Cardiac septum (tissue), 1 donor: Measurements from ENCODE around the gene EFCAB6. TPM values are rescaled to one million over a fixed set of nuclear protein-coding genes. Genes with fewer than 3 reads are reported as not detected.
A peak's percentile ranks its signal among the peaks of the same experiment; 100 is the strongest.

Source experiments
- DNase-seq: peaks from one replicate; pipeline ENCODE4 v3.0.0-alpha.2; 2020; ENCODE audit warnings: low spot score
- intact Hi-C: fragments of 100-400 bp; cut with DNase I; formaldehyde crosslinking; loops from one replicate; pipeline ENCODE4 v1.14.0; 2022
- total RNA-seq: library from RNA; stranded (reverse); fragmentation: NEBNext Ultra II Directional; extraction: Animal tissue kit (Norgen Biotek cat#: 25700); gene quantifications from one replicate; pipeline ENCODE4 v1.2.1, GENCODE V29; 2021
- donor health status: DM: no; HTN: no; CAD: no.

The EFCAB6 gene
- total RNA-seq, 1 donor from 2014 or later, result 1.3 TPM

- intact Hi-C loops, result loop anchor here (10.0 kb wide), 1 partner anchor 437 kb away; no protein-coding TSS in a partner anchor
- peak; percentile 38 for DNase-seq
Observed at GRCh38 chr22:43821606-43822425, 9.7 kb upstream of the EFCAB6 start.

- intact Hi-C loops, result loop anchor here (10.0 kb wide), 1 partner anchor 436 kb away; no protein-coding TSS in a partner anchor
Observed at GRCh38 chr22:43820651-43821305, 8.7 kb upstream of the EFCAB6 start.

GRCh38 chr22:43819931-43820640, 8.0 kb upstream of the EFCAB6 start:
- intact Hi-C loops, result loop anchor here (10.0 kb wide), 1 partner anchor 435 kb away; no protein-coding TSS in a partner anchor
- DNase-seq, result peak; percentile 36

More at GRCh38 chr22:43820651-43821305, 8.7 kb upstream of the EFCAB6 start:
- DNase-seq, result peak; percentile 50

- intact Hi-C loops, result no loop called here
- peak; percentile 66 for DNase-seq
Observed at GRCh38 chr22:43819421-43819921, 7.4 kb upstream of the EFCAB6 start.

GRCh38 chr22:43818981-43819380, 6.9 kb upstream of the EFCAB6 start:
- no peak for DNase-seq
- intact Hi-C loops, result no loop called here

GRCh38 chr22:43817402-43817801, 5.3 kb upstream of the EFCAB6 start:
- no peak for DNase-seq
- intact Hi-C loops, result no loop called here

- no peak for DNase-seq
- intact Hi-C loops, result loop anchor here (5.0 kb wide), 1 partner anchor 683 kb away; the partner anchor contains the start of gene RTL6
Observed at GRCh38 chr22:43814264-43814663, 2.2 kb upstream of the EFCAB6 start.

GRCh38 chr22:43812890-43813289, 785 bp upstream of the EFCAB6 start:
- DNase-seq, result no peak
- intact Hi-C loops, result loop anchor here (5.0 kb wide), 1 partner anchor 684 kb away; the partner anchor contains the start of gene RTL6

- intact Hi-C loops, result loop anchor here (5.0 kb wide), 1 partner anchor 686 kb away; the partner anchor contains the start of gene RTL6
- DNase-seq, result no peak
Observed at GRCh38 chr22:43811777-43812148, 342 bp downstream of the EFCAB6 start.

- no peak for DNase-seq
- intact Hi-C loops, result no loop called here
Observed at GRCh38 chr22:43802897-43803495, 9.1 kb downstream of the EFCAB6 start.

GRCh38 chr22:43800970-43801369, 11.1 kb downstream of the EFCAB6 start:
- no peak for DNase-seq
- intact Hi-C loops, result no loop called here

- DNase-seq, result no peak
- intact Hi-C loops, result loop anchor here (10.0 kb wide), 1 partner anchor 414 kb away; no protein-coding TSS in a partner anchor
Observed at GRCh38 chr22:43798492-43798891, 13.6 kb downstream of the EFCAB6 start.

GRCh38 chr22:43796567-43796966, 15.5 kb downstream of the EFCAB6 start:
- intact Hi-C loops, result loop anchor here (10.0 kb wide), 1 partner anchor 412 kb away; no protein-coding TSS in a partner anchor
- no peak for DNase-seq

GRCh38 chr22:43795320-43795719, 16.8 kb downstream of the EFCAB6 start:
- intact Hi-C loops, result loop anchor here (10.0 kb wide), 1 partner anchor 411 kb away; no protein-coding TSS in a partner anchor
- no peak for DNase-seq

- intact Hi-C loops, result loop anchor here (10.0 kb wide), 1 partner anchor 408 kb away; no protein-coding TSS in a partner anchor
- DNase-seq, result no peak
Observed at GRCh38 chr22:43792905-43793304, 19.2 kb downstream of the EFCAB6 start.

GRCh38 chr22:43789452-43789851, 22.7 kb downstream of the EFCAB6 start:
- DNase-seq, result no peak
- intact Hi-C loops, result no loop called here

GRCh38 chr22:43783777-43784176, 28.3 kb downstream of the EFCAB6 start:
- intact Hi-C loops, result no loop called here

GRCh38 chr22:43782448-43782847, 29.7 kb downstream of the EFCAB6 start:
- no peak for DNase-seq
- intact Hi-C loops, result no loop called here

More at GRCh38 chr22:43783777-43784176, 28.3 kb downstream of the EFCAB6 start:
- no peak for DNase-seq

GRCh38 chr22:43777286-43777685, 34.8 kb downstream of the EFCAB6 start:
- intact Hi-C loops, result no loop called here
- no peak for DNase-seq
